Karpas-422 (cell line): Measurements from ENCODE around the gene RPS6KA5. TPM values are rescaled to one million over a fixed set of nuclear protein-coding genes. Genes with fewer than 3 reads are reported as not detected.

Source experiments
- DNase-seq: peaks from one replicate; pipeline ENCODE4 v3.0.0-alpha.2; 2015
- H2AFZ ChIP-seq: fragments of 200-600 bp; sonication (generic); 2 replicates; pipeline ENCODE4 v1.6.1; 2014; ENCODE audit warnings: antibody characterized with exemption, low read length, mixed read lengths
- H3K27ac ChIP-seq: fragments of 200-600 bp; sonication (generic); 2 replicates; pipeline ENCODE4 v1.5.1; 2014; ENCODE audit warnings: mild to moderate bottlenecking, low read length, moderate library complexity
- H3K27me3 ChIP-seq: fragments of 200-600 bp; sonication (generic); 2 replicates; pipeline ENCODE4 v1.6.1; 2014; ENCODE audit warnings: low read length, mixed read lengths
- H3K36me3 ChIP-seq: fragments of 200-600 bp; sonication (generic); 2 replicates; pipeline ENCODE4 v1.6.1; 2014; ENCODE audit warnings: low read length, mixed read lengths; ENCODE audit not compliant: insufficient read depth
- H3K4me1 ChIP-seq: fragments of 200-600 bp; sonication (generic); 2 replicates; pipeline ENCODE4 v1.6.1; 2014; ENCODE audit warnings: mild to moderate bottlenecking, low read length, mixed read lengths
- H3K4me2 ChIP-seq: fragments of 200-600 bp; sonication (generic); 2 replicates; pipeline ENCODE4 v1.6.1; 2014; ENCODE audit warnings: low read length, low read depth, mild to moderate bottlenecking; ENCODE audit not compliant: poor library complexity, severe bottlenecking
- H3K4me3 ChIP-seq: fragments of 200-600 bp; sonication (generic); 2 replicates; pipeline ENCODE4 v1.5.1; 2014; ENCODE audit warnings: mild to moderate bottlenecking, antibody characterized with exemption, low read length, mixed read lengths
- H3K79me2 ChIP-seq: fragments of 200-600 bp; sonication (generic); 2 replicates; pipeline ENCODE4 v1.6.1; 2014; ENCODE audit warnings: mild to moderate bottlenecking, low read length, mixed read lengths
- H3K9ac ChIP-seq: fragments of 200-600 bp; sonication (generic); 2 replicates; pipeline ENCODE4 v1.6.0; 2014; ENCODE audit warnings: low read length
- H3K9me2 ChIP-seq: fragments of 200-600 bp; sonication (generic), shearing (Covaris generic); replicated peaks from 2 replicates; pipeline ENCODE4 v1.6.0; 2014; ENCODE audit warnings: mild to moderate bottlenecking, low read length, moderate library complexity; ENCODE audit not compliant: insufficient read depth
- H3K9me3 ChIP-seq: fragments of 300-700, 200-600 bp; sonication (generic); 2 replicates; pipeline ENCODE4 v1.6.1; 2014; ENCODE audit warnings: low read length, mixed read lengths
- H4K20me1 ChIP-seq: fragments of 200-600 bp; sonication (generic); 2 replicates; pipeline ENCODE4 v1.6.1; 2014; ENCODE audit warnings: mild to moderate bottlenecking, antibody characterized with exemption, low read length, low read depth; ENCODE audit not compliant: insufficient read depth
- total RNA-seq: library from RNA; depleted of rRNA; stranded (reverse); fragments of >200 nt; shearing (Covaris generic); gene quantifications from 2 replicates; pipeline ENCODE4 v1.2.3, GENCODE V29; 2014; ENCODE audit warnings: low replicate concordance

The RPS6KA5 gene
- total RNA-seq, 1 experiment from 2014 or later: 5.5 TPM

GRCh38 chr14:91018481-91018880 is 42.0 kb downstream of the RPS6KA5 start:
- Histone ChIP-seq H3K79me2 (no peaks in the 10 kb centered on the region), H3K4me2 (no peak overlapping the region), H3K27me3 (no peaks in the 10 kb centered on the region), H3K4me3 (no peak overlapping the region), H3K36me3 (no peaks in the 10 kb centered on the region), H2AFZ (no peak overlapping the region), H4K20me1 (peaks cover 50% of the 10 kb centered on the region), H3K27ac (no peak overlapping the region), H3K9ac (no peak overlapping the region), H3K9me3 (no peaks in the 10 kb centered on the region), H3K4me1 (peaks cover 3% of the 10 kb centered on the region), H3K9me2 (no peaks in the 10 kb centered on the region)
- no peak for DNase-seq

- H3K4me2 ChIP-seq: no peak overlapping the region
- H3K27me3 ChIP-seq: no peaks in the 10 kb centered on the region
- H3K9ac ChIP-seq: no peak overlapping the region
- H3K4me1 ChIP-seq: no peaks in the 10 kb centered on the region
- no peaks in the 10 kb centered on the region for H3K9me3 ChIP-seq
- no peak overlapping the region for H3K4me3 ChIP-seq
- no peak overlapping the region for H2AFZ ChIP-seq
- no peaks in the 10 kb centered on the region for H3K36me3 ChIP-seq
- H3K27ac ChIP-seq: no peak overlapping the region
- DNase-seq: no peak
- peaks cover 66% of the 10 kb centered on the region for H4K20me1 ChIP-seq
- no peaks in the 10 kb centered on the region for H3K79me2 ChIP-seq
- H3K9me2 ChIP-seq: no peaks in the 10 kb centered on the region
Observed at GRCh38 chr14:91016800-91017410, 43.5 kb downstream of the RPS6KA5 start.

- Histone ChIP-seq H3K4me2 (no peak overlapping the region), H3K4me3 (no peak overlapping the region), H3K4me1 (peaks cover 6% of the 10 kb centered on the region), H3K27ac (no peak overlapping the region), H3K9me2 (no peaks in the 10 kb centered on the region), H3K9me3 (no peaks in the 10 kb centered on the region), H3K27me3 (no peaks in the 10 kb centered on the region), H3K36me3 (no peaks in the 10 kb centered on the region), H2AFZ (no peak overlapping the region), H3K9ac (no peak overlapping the region), H4K20me1 (peaks cover 73% of the 10 kb centered on the region), H3K79me2 (no peaks in the 10 kb centered on the region)
- no peak for DNase-seq
Observed at GRCh38 chr14:91015435-91015834, 45.0 kb downstream of the RPS6KA5 start.

GRCh38 chr14:91012045-91012444 is 48.4 kb downstream of the RPS6KA5 start:
- no peaks in the 10 kb centered on the region for H3K9me2 ChIP-seq
- H3K4me3 ChIP-seq: no peak overlapping the region
- no peaks in the 10 kb centered on the region for H3K36me3 ChIP-seq
- H3K4me1 ChIP-seq: peaks cover 24% of the 10 kb centered on the region
- H3K27me3 ChIP-seq: no peaks in the 10 kb centered on the region
- peaks cover 72% of the 10 kb centered on the region for H4K20me1 ChIP-seq
- DNase-seq: no peak
- no peaks in the 10 kb centered on the region for H3K9me3 ChIP-seq
- no peak overlapping the region for H3K27ac ChIP-seq
- H3K9ac ChIP-seq: no peak overlapping the region
- no peaks in the 10 kb centered on the region for H3K79me2 ChIP-seq
- H2AFZ ChIP-seq: no peak overlapping the region
- no peak overlapping the region for H3K4me2 ChIP-seq

GRCh38 chr14:91010153-91010533 is 50.3 kb downstream of the RPS6KA5 start:
- Histone ChIP-seq H3K4me2 (peak overlapping the region; percentile 57), H3K36me3 (no peaks in the 10 kb centered on the region), H4K20me1 (peaks cover 74% of the 10 kb centered on the region), H3K4me1 (peaks cover 24% of the 10 kb centered on the region), H3K9ac (no peak overlapping the region), H3K9me3 (no peaks in the 10 kb centered on the region), H3K79me2 (no peaks in the 10 kb centered on the region), H2AFZ (no peak overlapping the region), H3K9me2 (no peaks in the 10 kb centered on the region), H3K27me3 (no peaks in the 10 kb centered on the region), H3K4me3 (peak overlapping the region; percentile 3; the same call in 1 of the 2 replicates), H3K27ac (peak overlapping the region; percentile 54; the same call in 1 of the 2 replicates)
- no peak for DNase-seq

GRCh38 chr14:91009501-91010152 is 50.8 kb downstream of the RPS6KA5 start:
- Histone ChIP-seq H3K9ac (no peak overlapping the region), H4K20me1 (peaks cover 74% of the 10 kb centered on the region), H3K4me1 (peaks cover 24% of the 10 kb centered on the region), H2AFZ (no peak overlapping the region), H3K79me2 (no peaks in the 10 kb centered on the region), H3K27ac (peak overlapping the region; percentile 54), H3K4me3 (no peak overlapping the region), H3K27me3 (no peaks in the 10 kb centered on the region), H3K9me2 (no peaks in the 10 kb centered on the region), H3K4me2 (peak overlapping the region; percentile 57), H3K9me3 (no peaks in the 10 kb centered on the region), H3K36me3 (no peaks in the 10 kb centered on the region)
- peak; percentile 94 for DNase-seq

GRCh38 chr14:91008759-91009409 is 51.6 kb downstream of the RPS6KA5 start:
- Histone ChIP-seq H3K27me3 (no peaks in the 10 kb centered on the region), H3K36me3 (no peaks in the 10 kb centered on the region), H3K9ac (no peak overlapping the region), H3K4me1 (peaks cover 24% of the 10 kb centered on the region), H2AFZ (no peak overlapping the region), H4K20me1 (peaks cover 72% of the 10 kb centered on the region), H3K27ac (no peak overlapping the region), H3K4me3 (no peak overlapping the region), H3K4me2 (peak overlapping the region; percentile 57), H3K9me2 (no peaks in the 10 kb centered on the region), H3K79me2 (no peaks in the 10 kb centered on the region), H3K9me3 (no peaks in the 10 kb centered on the region)
- DNase-seq: no peak

GRCh38 chr14:91005716-91006115 is 54.7 kb downstream of the RPS6KA5 start:
- Histone ChIP-seq H3K9me3 (no peaks in the 10 kb centered on the region), H2AFZ (no peak overlapping the region), H3K27me3 (no peaks in the 10 kb centered on the region), H3K4me1 (peaks cover 21% of the 10 kb centered on the region), H4K20me1 (peaks cover 47% of the 10 kb centered on the region), H3K36me3 (no peaks in the 10 kb centered on the region), H3K9ac (no peak overlapping the region), H3K4me2 (no peak overlapping the region), H3K79me2 (no peaks in the 10 kb centered on the region), H3K27ac (no peak overlapping the region), H3K9me2 (no peaks in the 10 kb centered on the region), H3K4me3 (no peak overlapping the region)
- no peak for DNase-seq
